Immature natural killer cell (primary cell): Measurements from ENCODE around the gene SLC30A1. TPM values are rescaled to one million over a fixed set of nuclear protein-coding genes. Genes with fewer than 3 reads are reported as not detected.
A peak's percentile ranks its signal among the peaks of the same experiment; 100 is the strongest.
"Not testable (repeated sequence)": the region's sequence is repeated elsewhere in the genome, so short reads cannot be mapped to it uniquely, and the experiment has no call there.

Experiments used
- DNase-seq, 3 donors: peaks; one replicate each; pipeline ENCODE4 v3.0.0; 2022; ENCODE audit warnings: mixed read lengths in 1 of 3
- H3K27ac Mint-ChIP-seq, 6 donors: one replicate each; pipeline ENCODE4 v1.8.0; 2020; ENCODE audit warnings: mixed read lengths in 6 of 6, mild to moderate bottlenecking in 5 of 6, inconsistent platforms in 4 of 6, moderate library complexity in 3 of 6
- H3K27me3 Mint-ChIP-seq, 3 donors: one replicate each; pipeline ENCODE4 v1.8.0; 2020 to 2021; ENCODE audit warnings: low read depth in 3 of 3, mild to moderate bottlenecking in 3 of 3, mixed read lengths in 3 of 3, moderate library complexity in 3 of 3, inconsistent platforms in 1 of 3
- H3K36me3 Mint-ChIP-seq, 3 donors: one replicate each; pipeline ENCODE4 v1.8.0; 2020; ENCODE audit warnings: mixed read lengths in 3 of 3, inconsistent platforms in 2 of 3, mild to moderate bottlenecking in 2 of 3
- H3K4me1 Mint-ChIP-seq, 2 donors: one replicate each; pipeline ENCODE4 v1.8.0; 2020; ENCODE audit warnings: inconsistent platforms in 2 of 2, mild to moderate bottlenecking in 2 of 2, mixed read lengths in 2 of 2, moderate library complexity in 1 of 2
- H3K4me3 Mint-ChIP-seq, 5 donors: one replicate each; pipeline ENCODE4 v1.8.0; 2020; ENCODE audit warnings: mild to moderate bottlenecking in 5 of 5, mixed read lengths in 5 of 5, inconsistent platforms in 3 of 5, moderate library complexity in 3 of 5
- H3K9me3 Mint-ChIP-seq, 6 donors: one replicate each; pipeline ENCODE4 v1.8.0; 2020; ENCODE audit warnings: mild to moderate bottlenecking in 6 of 6, mixed read lengths in 6 of 6, inconsistent platforms in 4 of 6, moderate library complexity in 3 of 6
- polyA plus RNA-seq, 3 donors: library from polyadenylated mRNA; unstranded; fragments of 300-500 nt; fragmentation: Illumina TruSeq; gene quantifications; one replicate each; pipeline ENCODE4 v1.2.3, GENCODE V29; 2021

Gene SLC30A1
- polyA plus RNA-seq, 3 donors from 2014 or later: 0.67 to 3.6 (median 2.2) TPM

GRCh38 chr1:211540824-211541223, 38.1 kb downstream of the SLC30A1 start:
- not testable (repeated sequence) for H3K4me1 Mint-ChIP-seq, H3K27ac Mint-ChIP-seq

DNA sequence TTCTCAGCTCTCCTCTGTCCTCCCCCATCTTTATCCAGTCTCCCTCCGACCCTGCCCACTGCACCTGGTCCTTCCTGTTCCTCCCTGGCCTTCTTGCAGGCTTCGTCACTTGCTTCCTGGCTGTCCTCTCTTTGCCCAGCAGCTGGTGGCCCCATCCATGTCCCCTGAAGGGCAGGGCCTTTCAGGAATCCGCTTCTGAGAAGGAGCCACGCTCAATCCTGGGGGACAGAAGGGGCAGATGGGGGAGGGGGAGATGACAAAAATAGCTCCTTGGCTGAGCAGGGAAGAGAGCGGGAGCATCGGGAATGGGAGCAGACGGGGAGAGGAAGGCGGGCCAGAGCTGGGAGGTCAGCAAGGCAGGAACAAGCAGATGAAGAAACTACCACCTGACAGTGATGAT, 40.7 kb downstream of the SLC30A1 start:
- no peak for DNase-seq
- H3K36me3 Mint-ChIP-seq: no peaks in the 10 kb centered on the region
- H3K27ac Mint-ChIP-seq: no peak overlapping the region
- H3K27me3 Mint-ChIP-seq: peaks cover 0 to 10% (median 0%) of the 10 kb centered on the region in 3 donors
- H3K4me1 Mint-ChIP-seq: peaks cover 0 to 7% of the 10 kb centered on the region in 2 donors
- H3K4me3 Mint-ChIP-seq: no peak overlapping the region
- no peaks in the 10 kb centered on the region for H3K9me3 Mint-ChIP-seq

More at GRCh38 chr1:211540824-211541223, 38.1 kb downstream of the SLC30A1 start:
- DNase-seq, H3K4me3 Mint-ChIP-seq, H3K36me3 Mint-ChIP-seq, H3K9me3 Mint-ChIP-seq: not testable (repeated sequence)
- H3K27me3 Mint-ChIP-seq: peaks cover 0 to 12% (median 1%) of the 10 kb centered on the region in 3 donors

- H3K27ac Mint-ChIP-seq: peak overlapping the region in 1 of 6 donors; percentile 33
- H3K4me1 Mint-ChIP-seq: peaks cover 0 to 7% of the 10 kb centered on the region in 2 donors
- H3K4me3 Mint-ChIP-seq: no peak overlapping the region
- no peaks in the 10 kb centered on the region for H3K36me3 Mint-ChIP-seq
- H3K9me3 Mint-ChIP-seq: no peaks in the 10 kb centered on the region
- DNase-seq: no peak
- peaks cover 0 to 9% (median 0%) of the 10 kb centered on the region in 3 donors for H3K27me3 Mint-ChIP-seq
Measured at GRCh38 chr1:211537253-211537652, 41.7 kb downstream of the SLC30A1 start.

GRCh38 chr1:211536606-211537005, 42.4 kb downstream of the SLC30A1 start:
- DNase-seq: no peak
- H3K36me3 Mint-ChIP-seq: no peaks in the 10 kb centered on the region
- peaks cover 0 to 4% of the 10 kb centered on the region in 2 donors for H3K4me1 Mint-ChIP-seq
- no peak overlapping the region for H3K4me3 Mint-ChIP-seq
- H3K27me3 Mint-ChIP-seq: peaks cover 0 to 6% (median 0%) of the 10 kb centered on the region in 3 donors
- no peaks in the 10 kb centered on the region for H3K9me3 Mint-ChIP-seq
- no peak overlapping the region for H3K27ac Mint-ChIP-seq

GRCh38 chr1:211535346-211535745, 43.6 kb downstream of the SLC30A1 start:
- DNase-seq: no peak
- H3K4me1 Mint-ChIP-seq: peaks cover 0 to 4% of the 10 kb centered on the region in 2 donors
- H3K36me3 Mint-ChIP-seq: no peaks in the 10 kb centered on the region
- H3K27ac Mint-ChIP-seq: no peak overlapping the region
- H3K27me3 Mint-ChIP-seq: peaks cover 1 to 4% (median 2%) of the 10 kb centered on the region in 3 donors
- no peaks in the 10 kb centered on the region for H3K9me3 Mint-ChIP-seq
- H3K4me3 Mint-ChIP-seq: no peak overlapping the region

DNA sequence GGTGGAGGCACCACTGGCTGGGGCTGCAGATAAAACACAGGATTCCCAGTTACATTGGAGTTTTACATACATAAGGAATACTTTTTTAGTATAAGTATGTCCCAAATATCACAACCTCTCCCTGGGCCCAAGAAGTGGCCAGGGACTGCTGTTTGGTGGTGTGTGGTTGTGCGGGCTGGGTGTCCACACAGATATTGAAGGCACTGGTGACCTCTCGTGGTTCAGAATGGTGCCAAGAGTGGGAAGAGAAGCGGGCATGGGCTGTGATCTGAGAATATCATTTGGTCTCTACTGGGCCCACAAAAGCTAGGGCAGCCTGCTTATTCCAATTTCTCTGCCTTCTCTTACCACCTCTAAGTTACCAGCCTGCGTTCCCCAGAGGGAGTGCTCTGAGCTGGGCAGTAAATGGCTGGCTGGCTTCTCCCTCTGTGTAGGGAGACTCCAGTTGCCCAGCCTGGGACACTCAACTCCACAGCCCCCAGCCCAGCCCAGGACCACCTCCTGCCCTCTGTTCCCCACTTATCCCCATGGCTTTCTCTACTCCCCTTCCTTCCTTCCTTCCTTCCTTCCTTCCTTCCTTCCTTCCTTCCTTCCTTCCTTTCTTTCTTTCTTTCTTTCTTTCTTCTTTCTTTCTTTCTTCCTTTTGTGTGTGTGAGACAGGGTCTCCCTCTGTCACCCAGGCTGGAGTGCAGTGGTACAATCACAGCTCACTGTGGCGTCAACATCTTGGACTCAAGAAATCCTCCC, 44.2 kb downstream of the SLC30A1 start:
- H3K4me3 Mint-ChIP-seq: no peak overlapping the region
- no peak overlapping the region for H3K27ac Mint-ChIP-seq
- H3K27me3 Mint-ChIP-seq: peaks cover 1 to 4% (median 3%) of the 10 kb centered on the region in 3 donors
- H3K36me3 Mint-ChIP-seq: no peaks in the 10 kb centered on the region
- H3K9me3 Mint-ChIP-seq: no peaks in the 10 kb centered on the region
- peaks cover 0 to 4% of the 10 kb centered on the region in 2 donors for H3K4me1 Mint-ChIP-seq
- DNase-seq: no peak

DNA sequence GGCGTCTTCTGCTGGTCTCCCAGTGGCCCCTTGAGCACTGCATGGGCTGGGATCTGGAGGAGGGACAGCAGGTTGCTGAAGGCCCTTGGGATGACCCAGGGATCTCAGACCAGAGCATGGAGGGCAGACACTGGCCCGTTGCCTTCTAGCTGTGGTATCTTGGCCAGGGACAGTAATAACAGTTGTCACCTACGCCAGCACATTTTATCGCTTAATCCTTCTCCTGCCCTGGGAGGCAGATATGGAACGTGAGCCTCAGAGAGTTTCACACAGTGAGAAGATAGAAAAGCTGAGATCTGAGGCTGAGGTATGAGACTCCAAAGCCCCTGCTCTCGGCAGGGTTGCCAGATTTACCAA, 46.9 kb downstream of the SLC30A1 start:
- Mint-ChIP-seq H3K27me3 (peaks cover 1 to 4% (median 4%) of the 10 kb centered on the region in 3 donors), H3K27ac (no peak overlapping the region), H3K4me1 (no peaks in the 10 kb centered on the region), H3K4me3 (no peak overlapping the region), H3K9me3 (no peaks in the 10 kb centered on the region), H3K36me3 (no peaks in the 10 kb centered on the region)
- no peak for DNase-seq

DNA sequence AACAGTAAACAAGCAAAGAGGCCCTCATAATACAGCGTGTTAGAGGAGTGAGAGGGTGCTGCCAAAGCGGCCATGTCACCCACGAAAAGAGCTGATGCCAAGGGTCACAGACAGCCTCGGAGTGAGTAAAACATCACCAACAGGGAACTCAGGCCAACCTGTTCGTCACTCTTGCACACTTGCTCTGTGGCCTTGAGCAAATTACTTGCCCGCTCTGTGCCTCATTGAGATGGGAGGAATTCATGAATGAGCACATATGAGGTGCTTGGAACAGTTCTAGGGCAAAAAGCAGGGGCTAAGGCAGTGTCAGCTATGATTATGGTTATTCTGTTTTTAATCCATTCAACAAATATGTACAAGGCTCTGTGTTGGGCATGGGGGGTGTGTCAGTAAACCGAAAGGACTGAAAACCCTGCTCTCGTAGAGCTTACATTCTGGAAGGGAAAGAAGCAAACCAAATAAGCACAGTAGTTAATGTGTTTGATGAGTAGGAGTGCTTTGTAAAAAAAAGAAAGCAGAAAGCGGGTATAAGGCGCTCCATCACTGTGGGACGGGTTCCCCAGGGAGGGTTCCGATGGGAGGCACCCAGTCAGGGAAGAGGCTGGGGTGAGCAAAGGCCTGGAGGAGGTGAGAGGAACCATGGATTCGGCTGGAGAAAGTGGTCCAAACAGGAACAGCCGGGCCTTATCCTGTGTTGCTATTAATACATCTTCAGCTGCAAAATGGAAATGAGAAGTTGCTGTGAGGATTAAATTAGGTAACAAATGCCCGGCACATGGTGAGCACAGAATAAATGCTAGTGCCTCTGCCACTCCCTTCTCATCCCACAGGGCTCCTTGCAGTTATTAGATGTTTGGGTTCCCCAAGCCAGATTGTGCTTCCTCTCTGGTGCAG, 47.5 kb downstream of the SLC30A1 start:
- Mint-ChIP-seq H3K9me3 (no peaks in the 10 kb centered on the region), H3K27ac (no peak overlapping the region), H3K27me3 (peaks cover 1 to 4% (median 4%) of the 10 kb centered on the region in 3 donors), H3K4me1 (no peaks in the 10 kb centered on the region), H3K36me3 (no peaks in the 10 kb centered on the region), H3K4me3 (no peak overlapping the region)
- DNase-seq: no peak

- no peak overlapping the region for H3K27ac Mint-ChIP-seq
- DNase-seq: no peak
- no peaks in the 10 kb centered on the region for H3K36me3 Mint-ChIP-seq
- H3K27me3 Mint-ChIP-seq: peaks cover 1 to 4% (median 4%) of the 10 kb centered on the region in 3 donors
- no peak overlapping the region for H3K4me3 Mint-ChIP-seq
- no peaks in the 10 kb centered on the region for H3K9me3 Mint-ChIP-seq
- no peaks in the 10 kb centered on the region for H3K4me1 Mint-ChIP-seq
Measured at GRCh38 chr1:211530102-211530501, 48.9 kb downstream of the SLC30A1 start.

DNA sequence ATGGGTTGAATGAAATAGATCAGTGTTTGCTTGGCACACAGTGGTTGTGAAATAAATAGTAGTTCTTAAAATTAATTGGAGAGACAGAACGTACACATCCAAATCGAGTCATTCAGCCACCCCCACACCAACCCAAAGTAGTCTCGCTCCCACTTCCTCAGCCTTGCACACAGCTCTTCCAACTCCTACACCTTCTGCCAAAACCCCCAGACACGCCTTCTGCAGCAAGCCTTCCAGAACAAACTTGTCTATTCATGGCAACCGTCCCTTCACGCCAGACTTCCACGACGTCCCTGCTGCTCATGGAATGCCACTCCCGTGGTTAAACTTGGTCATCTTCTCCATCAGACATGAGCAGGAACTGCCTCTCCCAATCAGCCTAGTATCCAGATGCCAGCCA, 49.5 kb downstream of the SLC30A1 start:
- H3K9me3 Mint-ChIP-seq: no peaks in the 10 kb centered on the region
- H3K27me3 Mint-ChIP-seq: peaks cover 1 to 6% (median 4%) of the 10 kb centered on the region in 3 donors
- H3K36me3 Mint-ChIP-seq: no peaks in the 10 kb centered on the region
- no peak overlapping the region for H3K4me3 Mint-ChIP-seq
- no peaks in the 10 kb centered on the region for H3K4me1 Mint-ChIP-seq
- no peak overlapping the region for H3K27ac Mint-ChIP-seq
- no peak for DNase-seq

GRCh38 chr1:211529011-211529410, 50.0 kb downstream of the SLC30A1 start:
- Mint-ChIP-seq H3K27ac (no peak overlapping the region), H3K4me3 (no peak overlapping the region), H3K27me3 (peaks cover 1 to 6% (median 4%) of the 10 kb centered on the region in 3 donors), H3K36me3 (no peaks in the 10 kb centered on the region), H3K4me1 (no peaks in the 10 kb centered on the region), H3K9me3 (no peaks in the 10 kb centered on the region)
- DNase-seq: no peak

DNA sequence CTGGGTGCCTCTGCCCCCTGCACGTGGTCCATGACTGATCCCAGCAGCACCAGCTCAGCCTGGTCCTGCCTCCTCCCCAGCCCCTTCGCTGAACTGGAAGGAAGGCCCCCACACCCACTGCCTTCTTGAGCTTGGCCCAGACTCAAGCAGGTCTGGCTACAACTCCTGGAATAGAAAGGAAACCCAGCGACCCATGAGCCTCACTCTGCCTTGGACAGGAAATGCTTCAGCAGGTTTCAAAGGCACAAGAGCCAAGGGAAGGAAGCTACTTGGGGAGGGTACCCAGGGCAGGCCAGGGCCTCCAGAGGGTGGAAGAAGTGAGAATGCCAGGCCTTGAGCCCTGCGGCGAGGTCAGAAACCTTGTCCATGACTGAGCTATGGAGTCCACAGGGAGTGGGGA, 51.1 kb downstream of the SLC30A1 start:
- H3K4me3 Mint-ChIP-seq: no peak overlapping the region

DNA sequence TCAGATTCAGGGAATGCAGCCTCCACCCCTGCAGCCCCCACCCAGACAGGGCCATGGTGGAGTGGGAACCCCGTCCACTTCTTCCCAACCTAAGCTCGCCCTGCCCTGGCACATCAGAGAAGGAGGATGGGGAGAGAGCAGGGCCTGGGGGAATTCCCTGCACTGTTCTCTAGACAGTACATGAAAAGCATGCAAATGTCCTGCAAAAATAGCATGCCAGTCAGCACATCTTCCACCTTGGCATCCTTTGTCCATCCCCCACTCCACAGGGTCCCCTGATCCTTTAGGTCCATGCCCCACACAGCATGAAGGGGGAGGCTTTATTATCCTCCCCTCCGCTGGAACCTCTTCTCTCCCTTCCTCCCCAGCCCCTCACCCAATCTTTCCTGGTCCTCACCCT, 52.0 kb downstream of the SLC30A1 start:
- H3K27ac Mint-ChIP-seq: no peak overlapping the region
- no peaks in the 10 kb centered on the region for H3K4me1 Mint-ChIP-seq
- DNase-seq: no peak
- H3K9me3 Mint-ChIP-seq: no peaks in the 10 kb centered on the region
- no peaks in the 10 kb centered on the region for H3K36me3 Mint-ChIP-seq
- peaks cover 1 to 6% (median 4%) of the 10 kb centered on the region in 3 donors for H3K27me3 Mint-ChIP-seq
- no peak overlapping the region for H3K4me3 Mint-ChIP-seq

More for the DNA sequence above, 51.1 kb downstream of the SLC30A1 start:
- no peaks in the 10 kb centered on the region for H3K4me1 Mint-ChIP-seq
- no peaks in the 10 kb centered on the region for H3K36me3 Mint-ChIP-seq
- H3K27ac Mint-ChIP-seq: no peak overlapping the region
- H3K27me3 Mint-ChIP-seq: peaks cover 1 to 6% (median 4%) of the 10 kb centered on the region in 3 donors
- DNase-seq: no peak
- H3K9me3 Mint-ChIP-seq: no peaks in the 10 kb centered on the region

- no peak overlapping the region for H3K27ac Mint-ChIP-seq
- no peaks in the 10 kb centered on the region for H3K4me1 Mint-ChIP-seq
Measured at GRCh38 chr1:211526101-211526500, 52.9 kb downstream of the SLC30A1 start.

More at GRCh38 chr1:211526101-211526500, 52.9 kb downstream of the SLC30A1 start:
- Mint-ChIP-seq H3K27me3 (peaks cover 1 to 4% (median 2%) of the 10 kb centered on the region in 3 donors), H3K4me3 (no peak overlapping the region), H3K9me3 (no peaks in the 10 kb centered on the region), H3K36me3 (no peaks in the 10 kb centered on the region)
- DNase-seq: no peak
